ENCODE measurements around the gene C1orf198. TPM values are rescaled to one million over a fixed set of nuclear protein-coding genes. Genes with fewer than 3 reads are reported as not detected.

C1orf198 gene
- polyA plus RNA-seq, 1 of the 3 experiments (the other 2 are of a cell fraction) = 12.3 TPM

- no peak for TF ChIP-seq REST (IDR thresholded peaks at IDR 0.05; ENCODE audit: low read depth, low read length)
These were observed 60.6 kb downstream of the C1orf198 start (continued) for GRCh38 chr1:230807561-230808280.

GRCh38 chr1:230807029-230807428, 61.3 kb downstream of the C1orf198 start:
- H3K9me2 ChIP-seq = no peaks in the 10 kb centered on the region
- H2AFZ ChIP-seq (ENCODE audit: low read depth) = no peak overlapping the region
- H3K4me3 ChIP-seq (ENCODE audit: low read depth in 2 of 2, low read length in 1 of 2) = no peak overlapping the region
- no peak overlapping the region for H3K4me2 ChIP-seq
- no peak for DNase-seq
- WGBS (ENCODE audit: low lambda C conversion rate) = 83% methylated on average over 2 of the region's 5 CpGs
- TF ChIP-seq IRF3 (IDR thresholded peaks at IDR 0.05; ENCODE audit: low read depth, low read length) (no peak), SMC3 (IDR thresholded peaks at IDR 0.05; ENCODE audit: low read depth, low read length) (no peak)
- POLR2A ChIA-PET = no interaction called here
- no peaks in the 10 kb centered on the region for H4K20me1 ChIP-seq (ENCODE audit: insufficient read depth)
- no peaks in the 10 kb centered on the region for H3K36me3 ChIP-seq (replicated peaks in 1 of 2; ENCODE audit: control insufficient read depth in 1 of 2, insufficient read depth in 2 of 2, low read length in 1 of 2)
- no peak overlapping the region for H3K27ac ChIP-seq (ENCODE audit: low read depth in 2 of 2, low read length in 1 of 2)
- no peaks in the 10 kb centered on the region for H3K27me3 ChIP-seq (ENCODE audit: insufficient read depth)
- no peaks in the 10 kb centered on the region for H3K79me2 ChIP-seq (ENCODE audit: insufficient read depth)
- CTCF ChIA-PET = interaction anchor here (1.4 to 1.7 kb wide), 2 partner anchors 9 to 12 kb away, joined by 5 to 11 read pairs; no protein-coding TSS in a partner anchor
- H3K9me3 ChIP-seq = peaks cover under 1% of the 10 kb centered on the region; the same call in 1 of the 2 replicates
- no peak overlapping the region for H3K9ac ChIP-seq
- H3F3A ChIP-seq (replicated peaks; ENCODE audit: insufficient read depth) = no peaks in the 10 kb centered on the region
- no peaks in the 10 kb centered on the region for H3K4me1 ChIP-seq (ENCODE audit: control insufficient read depth in 1 of 2, insufficient read depth in 2 of 2, low read depth in 1 of 2, low read length in 1 of 2)

- Histone ChIP-seq H3K9ac (no peak overlapping the region), H3K9me2 (no peaks in the 10 kb centered on the region), H3K4me2 (no peak overlapping the region), H2AFZ (ENCODE audit: low read depth) (no peak overlapping the region), H3K4me1 (ENCODE audit: control insufficient read depth in 1 of 2, insufficient read depth in 2 of 2, low read depth in 1 of 2, low read length in 1 of 2) (no peaks in the 10 kb centered on the region), H3F3A (replicated peaks; ENCODE audit: insufficient read depth) (no peaks in the 10 kb centered on the region), H3K36me3 (replicated peaks in 1 of 2; ENCODE audit: control insufficient read depth in 1 of 2, insufficient read depth in 2 of 2, low read length in 1 of 2) (no peaks in the 10 kb centered on the region), H3K27ac (ENCODE audit: low read depth in 2 of 2, low read length in 1 of 2) (no peak overlapping the region), H4K20me1 (ENCODE audit: insufficient read depth) (no peaks in the 10 kb centered on the region), H3K4me3 (ENCODE audit: low read depth in 2 of 2, low read length in 1 of 2) (no peak overlapping the region), H3K9me3 (no peaks in the 10 kb centered on the region), H3K27me3 (ENCODE audit: insufficient read depth) (no peaks in the 10 kb centered on the region), H3K79me2 (ENCODE audit: insufficient read depth) (no peaks in the 10 kb centered on the region)
- CTCF ChIA-PET = interaction anchor here (1.7 kb wide), 1 partner anchor 12 kb away, joined by 5 read pairs; no protein-coding TSS in a partner anchor
- no peak for TF ChIP-seq ELF1 (IDR thresholded peaks at IDR 0.05)
- POLR2A ChIA-PET = no interaction called here
- no peak for DNase-seq
- WGBS (ENCODE audit: low lambda C conversion rate) = 44% methylated on average over 2 of the region's 2 CpGs
These were observed 61.8 kb downstream of the C1orf198 start for GRCh38 chr1:230806552-230806951.
